Osteoblast (primary cell): ENCODE data around the gene RASD1. TPM values are rescaled to one million over a fixed set of nuclear protein-coding genes. Genes with fewer than 3 reads are reported as not detected.

Experiments
- DNase-seq: peaks from one replicate; pipeline ENCODE4 v3.0.0; 2011; ENCODE audit warnings: low spot score, mixed read lengths; ENCODE audit not compliant: insufficient read length; ENCODE audit errors: missing footprints
- H2AFZ ChIP-seq: 2 replicates; pipeline ENCODE4 v1.6.0; 2011; ENCODE audit warnings: mild to moderate bottlenecking, low read length
- H3K27ac ChIP-seq: 2 replicates; pipeline ENCODE4 v1.5.1; 2011; ENCODE audit warnings: mild to moderate bottlenecking, low read depth, low read length, moderate library complexity
- H3K27me3 ChIP-seq: 2 replicates; pipeline ENCODE4 v1.6.0; 2012; ENCODE audit warnings: mild to moderate bottlenecking, control low read depth, inconsistent platforms, low read length, moderate library complexity; ENCODE audit not compliant: insufficient read depth
- H3K36me3 ChIP-seq: 2 replicates; pipeline ENCODE4 v1.5.1; 2011; ENCODE audit warnings: mild to moderate bottlenecking, low read length, control low read depth, moderate library complexity; ENCODE audit not compliant: insufficient read depth
- H3K4me1 ChIP-seq: 2 replicates; pipeline ENCODE4 v1.5.1; 2011; ENCODE audit warnings: mild to moderate bottlenecking, low read length, control low read depth, moderate library complexity; ENCODE audit not compliant: insufficient read depth
- H3K4me2 ChIP-seq: 2 replicates; pipeline ENCODE4 v1.6.0; 2011; ENCODE audit warnings: mild to moderate bottlenecking, low read length; ENCODE audit not compliant: insufficient read depth
- H3K4me3 ChIP-seq: fragments of 200-600 bp; sonication (generic); 3 replicates; pipeline ENCODE4 v1.5.1; 2012; ENCODE audit warnings: mild to moderate bottlenecking, low read length, inconsistent platforms; ENCODE audit not compliant: insufficient read depth
- H3K79me2 ChIP-seq: 2 replicates; pipeline ENCODE4 v1.6.0; 2012; ENCODE audit warnings: mild to moderate bottlenecking, low read length, control low read depth, inconsistent platforms; ENCODE audit not compliant: insufficient read depth
- H3K9me3 ChIP-seq: 2 replicates; pipeline ENCODE4 v1.5.1; 2011; ENCODE audit warnings: low read depth, low read length, control low read depth
- H4K20me1 ChIP-seq: 2 replicates; pipeline ENCODE4 v1.6.0; 2012; ENCODE audit warnings: mild to moderate bottlenecking, low read length, control low read depth; ENCODE audit not compliant: insufficient read depth
- CTCF ChIP-seq: IDR thresholded peaks from 2 replicates; pipeline ENCODE4 v1.5.1; 2011; ENCODE audit warnings: mild to moderate bottlenecking, low read depth, low read length, moderate library complexity; ENCODE audit errors: extremely low read depth
- total RNA-seq: library from RNA; depleted of rRNA; stranded (reverse); fragments of >200 nt; gene quantifications from 2 replicates; pipeline ENCODE4 v1.2.3, GENCODE V29; 2012

RASD1 gene
- total RNA-seq, 1 donor: 13.8 TPM

GRCh38 chr17:17448723-17449122, 47.5 kb downstream of the RASD1 start:
- no peak overlapping the region for H3K4me2 ChIP-seq
- no peak overlapping the region for H3K4me3 ChIP-seq
- H3K27me3 ChIP-seq: peaks cover 6% of the 10 kb centered on the region
- H3K9me3 ChIP-seq: no peaks in the 10 kb centered on the region
- no peaks in the 10 kb centered on the region for H4K20me1 ChIP-seq
- DNase-seq: no peak
- peaks cover 26% of the 10 kb centered on the region for H3K4me1 ChIP-seq
- H3K79me2 ChIP-seq: no peaks in the 10 kb centered on the region
- no peak overlapping the region for H2AFZ ChIP-seq
- TF ChIP-seq CTCF: no peak
- no peak overlapping the region for H3K27ac ChIP-seq
- no peaks in the 10 kb centered on the region for H3K36me3 ChIP-seq

DNA sequence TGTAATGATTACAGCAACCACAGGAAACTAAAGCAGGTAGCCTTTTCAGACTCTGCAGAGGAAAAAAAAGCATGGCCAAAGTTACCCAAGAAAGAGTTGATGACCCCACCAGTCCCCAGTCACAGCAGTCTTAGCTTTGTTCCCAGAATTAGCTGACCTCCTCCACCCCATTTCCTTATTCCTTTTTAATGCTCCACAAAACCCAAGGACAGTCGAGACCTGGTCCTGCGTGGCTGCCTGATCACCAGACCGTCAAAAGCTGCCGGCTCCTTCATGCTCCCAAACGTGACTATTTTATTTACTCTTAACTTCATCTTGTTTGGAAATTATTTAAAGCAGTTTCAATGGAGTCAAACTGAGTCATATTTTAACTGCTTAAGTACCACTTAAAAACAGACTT, 48.1 kb downstream of the RASD1 start:
- Histone ChIP-seq H3K4me2 (no peak overlapping the region), H3K9me3 (no peaks in the 10 kb centered on the region)

GRCh38 chr17:17447264-17447663, 48.9 kb downstream of the RASD1 start:
- no peaks in the 10 kb centered on the region for H3K9me3 ChIP-seq
- no peak overlapping the region for H2AFZ ChIP-seq
- no peak overlapping the region for H3K4me3 ChIP-seq
- TF ChIP-seq CTCF: no peak
- DNase-seq: no peak
- H3K79me2 ChIP-seq: no peaks in the 10 kb centered on the region
- peaks cover 6% of the 10 kb centered on the region for H3K27me3 ChIP-seq
- H3K4me1 ChIP-seq: peaks cover 26% of the 10 kb centered on the region
- H3K4me2 ChIP-seq: no peak overlapping the region
- H3K36me3 ChIP-seq: no peaks in the 10 kb centered on the region
- H4K20me1 ChIP-seq: no peaks in the 10 kb centered on the region
- peak overlapping the region; percentile 62 for H3K27ac ChIP-seq

More for the DNA sequence above, 48.1 kb downstream of the RASD1 start:
- Histone ChIP-seq H2AFZ (no peak overlapping the region), H3K36me3 (no peaks in the 10 kb centered on the region), H4K20me1 (no peaks in the 10 kb centered on the region), H3K27me3 (peaks cover 6% of the 10 kb centered on the region), H3K4me3 (no peak overlapping the region), H3K4me1 (peaks cover 26% of the 10 kb centered on the region), H3K27ac (no peak overlapping the region), H3K79me2 (no peaks in the 10 kb centered on the region)
- DNase-seq: no peak
- no peak for TF ChIP-seq CTCF

- no peaks in the 10 kb centered on the region for H3K9me3 ChIP-seq
- TF ChIP-seq CTCF: no peak
- no peak overlapping the region for H3K4me2 ChIP-seq
- peaks cover 6% of the 10 kb centered on the region for H3K27me3 ChIP-seq
- peak overlapping the region; percentile 62 for H3K27ac ChIP-seq
- H3K4me1 ChIP-seq: peaks cover 26% of the 10 kb centered on the region
- H3K79me2 ChIP-seq: no peaks in the 10 kb centered on the region
- no peak for DNase-seq
- no peaks in the 10 kb centered on the region for H4K20me1 ChIP-seq
- H2AFZ ChIP-seq: no peak overlapping the region
- no peak overlapping the region for H3K4me3 ChIP-seq
- no peaks in the 10 kb centered on the region for H3K36me3 ChIP-seq
Measured at GRCh38 chr17:17446666-17447155, 49.5 kb downstream of the RASD1 start.
